Chondrocyte (in vitro differentiated cells): Measurements from ENCODE around the gene LRRD1. TPM values are rescaled to one million over a fixed set of nuclear protein-coding genes. Genes with fewer than 3 reads are reported as not detected.
"Not testable (repeated sequence)": the region's sequence is repeated elsewhere in the genome, so short reads cannot be mapped to it uniquely, and the experiment has no call there.

Experiments used
- DNase-seq: peaks from one replicate; pipeline ENCODE4 v3.0.0; 2021; ENCODE audit warnings: mixed read lengths, low spot score
- H3K27ac Mint-ChIP-seq: one replicate; pipeline ENCODE4 v1.8.0; 2021; ENCODE audit warnings: mild to moderate bottlenecking, moderate library complexity, mixed read lengths; ENCODE audit not compliant: unreplicated experiment
- H3K27me3 Mint-ChIP-seq: 2 replicates; pipeline ENCODE4 v1.8.0; 2021; ENCODE audit warnings: low read depth, mixed read lengths
- H3K36me3 Mint-ChIP-seq: 2 replicates; pipeline ENCODE4 v1.8.0; 2021; ENCODE audit warnings: low read depth, mixed read lengths
- H3K4me1 Mint-ChIP-seq: 2 replicates; pipeline ENCODE4 v1.8.0; 2021; ENCODE audit warnings: low read depth, mild to moderate bottlenecking, mixed read lengths
- H3K4me3 Mint-ChIP-seq: one replicate; pipeline ENCODE4 v1.8.0; 2021; ENCODE audit warnings: mild to moderate bottlenecking, moderate library complexity, mixed read lengths; ENCODE audit not compliant: unreplicated experiment
- H3K9me3 Mint-ChIP-seq: 2 replicates; pipeline ENCODE4 v1.8.0; 2021; ENCODE audit warnings: low read depth, mixed read lengths
- CTCF ChIP-seq: fragments of 200-600 bp; sonication (generic); IDR thresholded peaks from 2 replicates; pipeline ENCODE4 v1.5.0; 2021; ENCODE audit warnings: antibody characterized with exemption, mild to moderate bottlenecking, moderate library complexity
- total RNA-seq: library from RNA; stranded (reverse); gene quantifications from 3 replicates; pipeline ENCODE4 v1.2.1, GENCODE V29; 2021

Gene LRRD1
- total RNA-seq, 1 donor from 2014 or later = 0.22 TPM

DNA sequence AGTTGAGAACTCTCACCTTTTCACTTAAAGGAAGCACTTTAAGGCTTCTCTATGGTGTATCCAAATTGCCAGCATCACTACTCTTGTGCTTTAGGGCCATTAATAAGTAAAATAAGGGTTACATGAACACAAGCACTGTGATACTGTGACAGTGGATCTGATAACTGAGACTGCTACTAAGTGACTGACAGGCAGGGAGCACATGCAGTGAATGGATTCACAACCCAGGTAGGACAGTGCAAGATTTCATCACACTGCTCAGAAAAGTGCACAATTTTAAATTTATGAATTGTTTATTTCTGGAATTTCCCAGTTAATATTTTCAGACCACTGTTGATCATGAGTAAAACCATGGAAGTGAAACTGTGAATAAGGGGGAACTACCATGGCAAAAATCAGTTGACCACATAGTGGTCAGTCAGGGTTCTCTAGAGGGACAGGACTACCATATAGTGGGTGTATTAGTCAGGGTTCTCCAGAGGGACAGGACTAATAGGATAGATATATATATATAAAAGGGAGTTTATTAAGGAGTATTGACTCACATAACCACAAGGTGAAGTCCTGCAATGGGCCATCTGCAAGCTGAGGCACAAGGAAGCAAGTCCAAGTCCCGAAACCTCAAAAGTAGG, 23.7 kb downstream of the LRRD1 start:
- Mint-ChIP-seq H3K27ac (no peak overlapping the region), H3K9me3 (no peaks in the 10 kb centered on the region)

DNA sequence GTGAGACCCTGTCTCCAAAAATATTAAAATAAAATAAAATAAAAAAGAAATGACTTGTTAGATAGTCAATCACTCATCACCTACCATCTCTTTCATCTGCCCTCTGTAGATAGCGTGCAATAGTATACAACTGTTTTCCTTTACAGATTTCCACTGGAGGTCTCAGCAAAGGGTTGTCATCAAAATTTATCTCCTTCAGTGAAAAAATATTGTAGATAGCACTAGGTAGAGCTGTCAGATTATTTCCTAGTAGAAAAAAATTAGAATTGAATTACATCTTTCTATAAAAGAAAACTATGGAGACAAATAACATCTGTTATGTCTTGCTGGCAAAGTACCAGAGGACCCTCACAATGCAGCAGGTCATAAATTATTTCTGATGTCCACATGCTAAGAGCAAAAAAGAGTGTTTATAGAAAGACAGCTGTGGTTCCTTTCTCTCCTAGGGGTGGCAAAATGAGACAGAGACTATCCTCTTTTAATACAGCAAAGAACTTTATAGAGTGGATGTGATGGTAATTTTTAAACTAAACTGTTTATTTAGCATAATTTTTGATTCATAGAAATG, 28.4 kb downstream of the LRRD1 start:
- no peaks in the 10 kb centered on the region for H3K9me3 Mint-ChIP-seq
- no peaks in the 10 kb centered on the region for H3K36me3 Mint-ChIP-seq
- no peak overlapping the region for H3K4me3 Mint-ChIP-seq
- no peak for TF ChIP-seq CTCF
- peaks cover 3% of the 10 kb centered on the region for H3K4me1 Mint-ChIP-seq
- no peak for DNase-seq
- H3K27me3 Mint-ChIP-seq = no peaks in the 10 kb centered on the region
- H3K27ac Mint-ChIP-seq = no peak overlapping the region

More for the DNA sequence above, 23.7 kb downstream of the LRRD1 start:
- no peak for TF ChIP-seq CTCF
- DNase-seq = no peak
- Mint-ChIP-seq H3K4me3 (no peak overlapping the region), H3K4me1 (peaks cover 6% of the 10 kb centered on the region), H3K36me3 (no peaks in the 10 kb centered on the region), H3K27me3 (no peaks in the 10 kb centered on the region)

DNA sequence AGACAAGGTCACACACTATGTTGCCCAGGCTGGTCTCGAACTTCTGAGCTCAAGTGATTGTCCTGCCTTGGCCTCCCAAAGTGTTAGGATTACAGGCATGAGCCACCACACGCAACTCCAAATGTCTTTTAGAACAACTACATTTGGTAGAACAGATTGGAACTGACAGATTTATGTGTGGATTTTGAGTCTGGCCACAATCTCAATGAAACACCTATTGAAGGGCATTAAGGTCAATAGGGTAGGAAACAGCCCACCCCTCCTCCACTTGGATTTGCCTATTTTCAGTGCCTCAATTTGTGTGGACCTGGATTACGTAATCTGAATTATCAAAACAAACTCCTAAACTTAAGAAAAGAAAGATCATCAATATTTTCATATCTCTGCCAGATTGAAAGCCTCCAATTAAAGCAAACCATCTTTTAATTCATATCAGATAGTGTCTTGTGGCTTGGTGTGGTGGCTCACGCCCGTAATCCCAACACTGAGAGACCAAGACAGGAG, 29.2 kb downstream of the LRRD1 start:
- no peak for TF ChIP-seq CTCF
- H3K9me3 Mint-ChIP-seq = no peaks in the 10 kb centered on the region

GRCh38 chr7:92143192-92143880, 35.6 kb downstream of the LRRD1 start:
- not testable (repeated sequence) for H3K27ac Mint-ChIP-seq, H3K4me1 Mint-ChIP-seq, H3K4me3 Mint-ChIP-seq, H3K9me3 Mint-ChIP-seq, H3K27me3 Mint-ChIP-seq, DNase-seq, H3K36me3 Mint-ChIP-seq

More for the DNA sequence above, 29.2 kb downstream of the LRRD1 start:
- no peaks in the 10 kb centered on the region for H3K27me3 Mint-ChIP-seq
- no peak overlapping the region for H3K27ac Mint-ChIP-seq
- H3K4me3 Mint-ChIP-seq = no peak overlapping the region
- no peak for DNase-seq
- H3K4me1 Mint-ChIP-seq = peaks cover 3% of the 10 kb centered on the region
- no peaks in the 10 kb centered on the region for H3K36me3 Mint-ChIP-seq

DNA sequence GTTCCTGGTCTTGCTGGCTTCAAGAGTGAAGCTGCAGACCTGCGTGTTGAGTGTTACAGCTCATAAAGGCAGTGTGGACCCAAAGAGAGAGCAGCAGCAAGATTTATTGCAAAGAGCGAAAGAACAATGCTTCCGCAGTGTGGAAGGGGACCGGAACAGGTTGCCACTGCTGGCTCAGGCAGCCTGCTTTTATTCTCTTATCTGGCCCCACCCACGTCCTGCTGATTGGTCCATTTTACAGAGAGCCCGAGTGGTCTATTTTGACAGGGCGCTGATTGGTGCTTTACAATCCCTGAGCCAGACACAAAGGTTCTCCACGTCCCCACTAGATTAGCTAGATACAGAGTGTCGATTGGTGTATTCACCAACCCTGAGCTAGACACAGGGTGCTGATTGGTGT, 36.2 kb downstream of the LRRD1 start:
- H3K9me3 Mint-ChIP-seq, H3K36me3 Mint-ChIP-seq, DNase-seq, H3K27ac Mint-ChIP-seq, H3K27me3 Mint-ChIP-seq, H3K4me1 Mint-ChIP-seq, H3K4me3 Mint-ChIP-seq: not testable (repeated sequence)

- Mint-ChIP-seq H3K4me3 (no peak overlapping the region), H3K9me3 (peaks cover 3% of the 10 kb centered on the region), H3K4me1 (no peaks in the 10 kb centered on the region), H3K36me3 (no peaks in the 10 kb centered on the region), H3K27me3 (no peaks in the 10 kb centered on the region), H3K27ac (no peak overlapping the region)
- no peak for TF ChIP-seq CTCF
- no peak for DNase-seq
Observed at GRCh38 chr7:92141161-92141560, 37.8 kb downstream of the LRRD1 start.
